ENCODE measurements around the gene SIPA1L3. TPM values are rescaled to one million over a fixed set of nuclear protein-coding genes. Genes with fewer than 3 reads are reported as not detected.

Gene SIPA1L3
- total RNA-seq, 2 donors from 2014 or later, result 29.5 to 32.2 TPM

GRCh38 chr19:38144667-38145066 lies 237.7 kb downstream of the SIPA1L3 start:
- Mint-ChIP-seq H3K27me3 (no peaks in the 10 kb centered on the region), H3K27ac (peak overlapping the region; percentile 57), H3K4me1 (peaks cover 5% of the 10 kb centered on the region), H3K36me3 (ENCODE audit: low read depth) (peaks cover 10% of the 10 kb centered on the region), H3K4me3 (no peak overlapping the region)
- ATAC-seq (no peak), DNase-seq (no peak)
- H3K9me3 ChIP-seq (ENCODE audit: control insufficient read depth, low read length, poor library complexity, severe bottlenecking), result no peaks in the 10 kb centered on the region

DNA sequence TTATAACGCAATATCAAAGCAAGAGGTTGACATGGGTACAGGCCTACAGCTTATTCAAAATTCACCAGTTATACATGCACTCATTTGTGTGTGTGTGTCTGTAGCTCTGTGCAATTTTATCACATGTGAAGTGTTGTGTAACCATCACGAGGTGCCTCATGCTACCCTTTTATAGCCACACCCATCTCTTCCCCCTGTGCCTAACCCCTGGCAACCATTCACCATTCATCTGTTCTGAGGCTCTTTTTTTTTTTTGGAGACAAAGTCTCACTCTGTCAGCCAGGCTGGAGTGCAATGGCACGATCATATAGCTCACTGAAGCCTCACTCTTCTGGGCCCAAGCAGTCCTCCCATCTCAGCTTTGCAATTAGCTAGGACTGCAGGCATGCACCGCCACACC lies 238.6 kb downstream of the SIPA1L3 start:
- Mint-ChIP-seq H3K36me3 (ENCODE audit: low read depth) (peaks cover 10% of the 10 kb centered on the region), H3K4me3 (no peak overlapping the region), H3K27me3 (no peaks in the 10 kb centered on the region), H3K4me1 (peaks cover 5% of the 10 kb centered on the region), H3K27ac (no peak overlapping the region)
- no peak for DNase-seq
- ATAC-seq, result no peak
- H3K9me3 ChIP-seq (ENCODE audit: control insufficient read depth, low read length, poor library complexity, severe bottlenecking), result no peaks in the 10 kb centered on the region

DNA sequence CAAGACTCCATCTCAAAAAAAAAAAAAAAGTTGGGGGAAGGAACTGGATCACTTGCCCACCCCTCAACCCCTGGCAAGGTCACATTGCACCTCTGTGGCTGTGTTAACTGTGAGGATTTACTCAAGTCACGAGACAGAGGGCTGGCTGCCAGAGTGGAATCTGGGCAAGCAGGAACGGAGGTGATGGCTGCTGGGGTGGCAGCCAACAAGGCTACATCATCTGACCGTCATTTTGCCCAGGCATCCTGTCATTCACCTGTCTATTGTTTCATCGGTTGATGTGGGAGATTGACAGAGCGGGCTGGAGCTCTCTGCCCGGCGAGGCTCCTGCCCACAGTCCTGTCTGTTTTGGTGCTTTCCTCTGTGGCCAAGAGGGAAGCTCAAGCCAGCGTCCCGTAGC lies 241.3 kb downstream of the SIPA1L3 start:
- DNase-seq, result no peak
- no peak overlapping the region for H3K4me3 Mint-ChIP-seq
- no peak for ATAC-seq
- no peaks in the 10 kb centered on the region for H3K27me3 Mint-ChIP-seq
- no peaks in the 10 kb centered on the region for H3K9me3 ChIP-seq (ENCODE audit: control insufficient read depth, low read length, poor library complexity, severe bottlenecking)
- H3K4me1 Mint-ChIP-seq, result peaks cover under 1% of the 10 kb centered on the region
- H3K27ac Mint-ChIP-seq, result no peak overlapping the region
- peaks cover 11% of the 10 kb centered on the region for H3K36me3 Mint-ChIP-seq (ENCODE audit: low read depth)

GRCh38 chr19:38149661-38150061 lies 242.7 kb downstream of the SIPA1L3 start:
- no peaks in the 10 kb centered on the region for H3K4me1 Mint-ChIP-seq
- H3K36me3 Mint-ChIP-seq (ENCODE audit: low read depth), result peaks cover 9% of the 10 kb centered on the region

DNA sequence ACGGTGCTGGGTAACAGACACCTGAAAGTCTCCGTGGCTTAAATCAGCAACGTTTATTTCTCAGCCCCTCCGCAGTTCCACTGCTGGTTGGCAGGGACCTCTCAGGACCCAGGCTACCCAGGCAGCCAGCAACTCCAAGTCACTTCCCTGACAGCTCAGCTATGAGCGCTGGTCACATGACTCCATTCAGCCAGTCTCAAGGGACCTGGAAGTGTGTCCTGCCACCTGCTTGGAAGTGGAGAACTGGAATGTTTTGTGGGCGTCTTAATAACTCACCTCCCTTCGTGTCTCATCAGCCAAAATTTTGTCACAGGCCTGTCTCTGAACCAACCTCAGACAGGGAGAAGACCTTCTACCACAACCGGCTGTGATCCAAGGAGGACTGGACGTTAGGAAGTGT lies 244.2 kb downstream of the SIPA1L3 start:
- no peaks in the 10 kb centered on the region for H3K4me1 Mint-ChIP-seq
- no peak overlapping the region for H3K4me3 Mint-ChIP-seq
- no peaks in the 10 kb centered on the region for H3K9me3 ChIP-seq (ENCODE audit: control insufficient read depth, low read length, poor library complexity, severe bottlenecking)
- no peaks in the 10 kb centered on the region for H3K27me3 Mint-ChIP-seq
- no peak overlapping the region for H3K27ac Mint-ChIP-seq
- ATAC-seq (no peak), DNase-seq (no peak)
- peaks cover 5% of the 10 kb centered on the region for H3K36me3 Mint-ChIP-seq (ENCODE audit: low read depth)

More at GRCh38 chr19:38149661-38150061, 242.7 kb downstream of the SIPA1L3 start:
- H3K4me3 Mint-ChIP-seq, result no peak overlapping the region
- DNase-seq (no peak), ATAC-seq (no peak)
- no peaks in the 10 kb centered on the region for H3K9me3 ChIP-seq (ENCODE audit: control insufficient read depth, low read length, poor library complexity, severe bottlenecking)
- no peaks in the 10 kb centered on the region for H3K27me3 Mint-ChIP-seq
- H3K27ac Mint-ChIP-seq, result no peak overlapping the region

- no peaks in the 10 kb centered on the region for H3K27me3 Mint-ChIP-seq
Measured at GRCh38 chr19:38152461-38153379, 245.7 kb downstream of the SIPA1L3 start.

GRCh38 chr19:38155453-38155852 lies 248.4 kb downstream of the SIPA1L3 start:
- H3K9me3 ChIP-seq (ENCODE audit: control insufficient read depth, low read length, poor library complexity, severe bottlenecking), result no peaks in the 10 kb centered on the region
- no peaks in the 10 kb centered on the region for H3K27me3 Mint-ChIP-seq
- no peak overlapping the region for H3K27ac Mint-ChIP-seq
- peaks cover 3% of the 10 kb centered on the region for H3K36me3 Mint-ChIP-seq (ENCODE audit: low read depth)
- ATAC-seq (no peak), DNase-seq (no peak)
- no peak overlapping the region for H3K4me3 Mint-ChIP-seq
- no peaks in the 10 kb centered on the region for H3K4me1 Mint-ChIP-seq

More at GRCh38 chr19:38152461-38153379, 245.7 kb downstream of the SIPA1L3 start:
- Mint-ChIP-seq H3K4me3 (no peak overlapping the region), H3K36me3 (ENCODE audit: low read depth) (peaks cover 3% of the 10 kb centered on the region), H3K4me1 (no peaks in the 10 kb centered on the region), H3K27ac (no peak overlapping the region)
- no peak for DNase-seq
- no peaks in the 10 kb centered on the region for H3K9me3 ChIP-seq (ENCODE audit: control insufficient read depth, low read length, poor library complexity, severe bottlenecking)
- no peak for ATAC-seq

DNA sequence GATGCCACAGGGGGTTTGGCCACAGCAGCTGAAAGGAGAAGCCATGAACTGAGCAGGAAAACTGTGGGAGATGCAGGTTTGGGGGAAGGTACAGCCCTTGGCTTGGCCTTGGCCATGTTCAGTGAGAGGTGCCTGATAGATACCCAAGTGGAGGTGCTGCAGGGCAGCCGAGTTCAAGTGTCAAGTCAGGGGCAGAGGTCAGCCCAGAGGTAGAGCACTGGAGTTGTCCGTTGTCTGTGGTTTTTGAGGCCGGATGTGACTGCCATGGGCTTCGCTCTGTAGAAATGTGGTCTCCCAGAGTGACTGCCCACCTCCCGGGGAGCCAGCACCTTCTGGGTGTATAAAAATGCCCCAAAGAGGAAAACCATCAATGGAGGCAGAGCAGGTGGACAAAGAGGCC lies 251.7 kb downstream of the SIPA1L3 start:
- Mint-ChIP-seq H3K4me3 (no peak overlapping the region), H3K36me3 (ENCODE audit: low read depth) (peaks cover 7% of the 10 kb centered on the region), H3K27me3 (no peaks in the 10 kb centered on the region), H3K4me1 (no peaks in the 10 kb centered on the region), H3K27ac (no peak overlapping the region)
- no peak for ATAC-seq
- no peak for DNase-seq
- no peaks in the 10 kb centered on the region for H3K9me3 ChIP-seq (ENCODE audit: control insufficient read depth, low read length, poor library complexity, severe bottlenecking)

- Mint-ChIP-seq H3K27ac (no peak overlapping the region), H3K36me3 (ENCODE audit: low read depth) (peaks cover 15% of the 10 kb centered on the region), H3K4me1 (no peaks in the 10 kb centered on the region), H3K27me3 (no peaks in the 10 kb centered on the region), H3K4me3 (no peak overlapping the region)
- ATAC-seq (no peak), DNase-seq (no peak)
- H3K9me3 ChIP-seq (ENCODE audit: control insufficient read depth, low read length, poor library complexity, severe bottlenecking), result no peaks in the 10 kb centered on the region
Measured at GRCh38 chr19:38162094-38162493, 255.1 kb downstream of the SIPA1L3 start.

DNA sequence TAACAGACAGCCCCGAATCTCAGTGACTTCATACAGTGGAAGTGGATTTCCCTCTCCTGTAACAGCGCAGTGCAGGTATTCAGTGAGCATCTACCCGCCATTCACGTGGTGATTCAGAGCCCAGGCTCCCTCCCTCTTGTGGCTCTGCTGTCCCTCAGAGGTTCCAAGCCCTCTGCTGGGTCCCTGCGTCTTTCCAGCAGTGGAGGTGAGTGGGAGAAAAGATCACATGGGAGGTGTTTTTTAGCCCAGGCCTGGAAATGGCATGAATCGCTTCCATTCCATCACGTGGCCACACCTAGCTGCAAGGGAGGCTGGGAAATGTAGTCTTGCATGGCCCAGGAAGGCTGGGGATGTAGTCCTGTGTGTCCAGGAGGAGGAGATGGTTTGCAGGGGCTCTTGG lies 255.6 kb downstream of the SIPA1L3 start:
- H3K4me3 Mint-ChIP-seq, result no peak overlapping the region
- H3K4me1 Mint-ChIP-seq, result no peaks in the 10 kb centered on the region
- ATAC-seq (no peak), DNase-seq (no peak)
- H3K36me3 Mint-ChIP-seq (ENCODE audit: low read depth), result peaks cover 15% of the 10 kb centered on the region
- H3K27me3 Mint-ChIP-seq, result no peaks in the 10 kb centered on the region
- H3K9me3 ChIP-seq (ENCODE audit: control insufficient read depth, low read length, poor library complexity, severe bottlenecking), result no peaks in the 10 kb centered on the region
- H3K27ac Mint-ChIP-seq, result no peak overlapping the region

DNA sequence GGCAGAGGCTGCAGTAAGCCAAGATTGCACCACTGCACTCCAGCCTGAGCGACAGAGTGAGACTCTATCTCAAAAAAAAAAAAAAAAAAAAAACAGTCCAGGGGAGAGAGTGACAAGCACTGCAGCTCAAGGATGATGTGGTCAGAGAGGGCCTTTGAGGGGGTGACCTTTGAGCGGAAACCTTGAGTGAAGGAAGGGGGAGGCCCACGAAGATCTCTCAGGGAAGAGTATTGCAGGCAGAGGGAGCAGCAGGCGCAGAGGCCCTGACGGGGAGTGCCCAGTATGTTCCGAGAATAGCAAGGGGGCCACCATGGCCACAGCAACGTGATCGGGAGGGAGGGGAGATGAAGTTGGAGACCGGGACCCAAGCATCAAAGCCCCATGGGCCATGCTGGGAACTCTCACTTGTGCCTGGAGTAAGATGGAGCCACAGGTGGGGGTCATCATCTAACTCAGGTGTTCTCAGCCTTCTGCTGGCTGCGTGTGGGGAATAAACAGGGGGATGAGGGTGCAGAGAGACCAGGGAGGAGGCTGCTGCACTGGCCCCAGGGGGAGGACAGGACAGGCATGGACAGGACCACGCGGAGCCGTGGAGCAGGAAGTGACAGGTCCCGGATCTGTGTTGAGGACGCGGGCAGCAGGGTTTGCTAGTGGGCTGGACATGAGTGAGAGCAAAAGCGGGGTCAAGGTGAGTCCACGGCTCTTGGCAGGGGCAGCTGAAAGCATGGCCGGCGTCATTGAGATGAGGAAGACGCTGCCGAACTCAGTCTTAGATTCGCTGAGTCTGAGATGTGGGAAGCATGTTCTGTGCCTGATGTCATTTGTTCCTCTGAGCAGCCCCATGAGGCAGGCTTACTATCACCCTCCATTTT lies 256.6 kb downstream of the SIPA1L3 start:
- no peak for ATAC-seq
- Mint-ChIP-seq H3K4me1 (no peaks in the 10 kb centered on the region), H3K27me3 (no peaks in the 10 kb centered on the region), H3K4me3 (peak overlapping the region; percentile 55), H3K27ac (no peak overlapping the region), H3K36me3 (ENCODE audit: low read depth) (peaks cover 15% of the 10 kb centered on the region)
- no peak for DNase-seq
- H3K9me3 ChIP-seq (ENCODE audit: control insufficient read depth, low read length, poor library complexity, severe bottlenecking), result no peaks in the 10 kb centered on the region

DNA sequence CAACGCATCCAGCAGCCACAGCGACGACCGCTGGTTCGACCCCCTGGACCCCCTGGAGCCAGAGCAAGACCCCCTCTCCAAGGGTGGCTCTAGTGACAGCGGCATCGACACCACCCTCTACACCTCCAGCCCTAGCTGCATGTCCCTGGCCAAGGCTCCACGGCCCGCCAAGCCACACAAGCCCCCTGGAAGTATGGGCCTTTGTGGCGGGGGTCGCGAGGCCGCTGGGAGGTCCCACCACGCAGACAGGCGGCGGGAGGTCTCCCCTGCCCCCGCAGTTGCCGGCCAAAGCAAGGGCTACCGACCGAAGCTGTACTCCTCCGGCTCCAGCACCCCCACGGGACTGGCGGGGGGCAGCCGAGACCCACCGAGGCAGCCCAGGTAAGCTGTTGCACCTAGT lies 257.5 kb downstream of the SIPA1L3 start:
- ATAC-seq (no peak), DNase-seq (no peak)
- Mint-ChIP-seq H3K4me1 (no peaks in the 10 kb centered on the region), H3K27ac (no peak overlapping the region), H3K4me3 (no peak overlapping the region), H3K36me3 (ENCODE audit: low read depth) (peaks cover 15% of the 10 kb centered on the region), H3K27me3 (no peaks in the 10 kb centered on the region)
- H3K9me3 ChIP-seq (ENCODE audit: control insufficient read depth, low read length, poor library complexity, severe bottlenecking), result no peaks in the 10 kb centered on the region

GRCh38 chr19:38165335-38165734 lies 258.3 kb downstream of the SIPA1L3 start:
- Mint-ChIP-seq H3K4me1 (no peaks in the 10 kb centered on the region), H3K27me3 (no peaks in the 10 kb centered on the region), H3K27ac (no peak overlapping the region), H3K4me3 (no peak overlapping the region), H3K36me3 (ENCODE audit: low read depth) (peaks cover 15% of the 10 kb centered on the region)
- H3K9me3 ChIP-seq (ENCODE audit: control insufficient read depth, low read length, poor library complexity, severe bottlenecking), result no peaks in the 10 kb centered on the region
- ATAC-seq, result no peak
- no peak for DNase-seq

Data from T-helper 17 cell (primary cell).